Measurements from ENCODE around the gene GUCD1. TPM values are rescaled to one million over a fixed set of nuclear protein-coding genes. Genes with fewer than 3 reads are reported as not detected.

Gene GUCD1
- total and polyA plus RNA-seq, 10 of the 15 experiments (the other 5 are each of a cell fraction or from before 2014, with no cell fraction given) = 56.0 to 177 (median 88.2) TPM

GRCh38 chr22:24555165-24556039 is 464 bp upstream of the GUCD1 start, which contains the start of gene SNRPD3 (continued):
- TF ChIP-seq SMAD1 (IDR thresholded peaks at IDR 0.05; ENCODE audit: low read depth, partially characterized antibody) (no peak), STAT3 (IDR thresholded peaks at IDR 0.05; ENCODE audit: low read depth, low read length) (no peak), SIN3A (IDR thresholded peaks at IDR 0.05; ENCODE audit: low read depth, low read length) (peak; percentile 94), PAX8 (IDR thresholded peaks at IDR 0.05) (no peak), ASH2L (IDR thresholded peaks at IDR 0.05; ENCODE audit: borderline replicate concordance, low read depth) (peak; percentile 96; the same call in 1 of the 2 replicates), EZH2 (IDR thresholded peaks at IDR 0.05; ENCODE audit: borderline replicate concordance, control insufficient read depth, low read depth, low read length) (no peak), SUZ12 (IDR thresholded peaks at IDR 0.05; ENCODE audit: unreplicated experiment) (no peak), IKZF1 (conservative IDR thresholded peaks at IDR 0.05) (peak; percentile 97), IRF3 (IDR thresholded peaks at IDR 0.05) (no peak), E4F1 (IDR thresholded peaks at IDR 0.05; ENCODE audit: borderline replicate concordance, partially characterized antibody) (peak; percentile 63), ZNF207 (IDR thresholded peaks at IDR 0.05; ENCODE audit: borderline replicate concordance) (peak; percentile 99; the same call in 1 of the 2 replicates), SUPT20H (IDR thresholded peaks at IDR 0.05; ENCODE audit: borderline replicate concordance, control insufficient read depth, low read depth, low read length) (no peak), CTCF (IDR thresholded peaks at IDR 0.05 in 2 of 3, conservative IDR thresholded peaks at IDR 0.05 in 1 of 3; ENCODE audit: control insufficient read depth in 2 of 3, extremely low read depth in 1 of 3, insufficient read depth in 1 of 3, low read depth in 3 of 3, low read length in 3 of 3) (no peak), WRNIP1 (IDR thresholded peaks at IDR 0.05; ENCODE audit: borderline replicate concordance, low read depth, low read length) (no peak), MYB (IDR thresholded peaks at IDR 0.05; ENCODE audit: borderline replicate concordance, low read depth, low read length) (no peak), RAD21 (IDR thresholded peaks at IDR 0.05; ENCODE audit: insufficient read depth, low read depth, low read length) (no peak), BRCA1 (IDR thresholded peaks at IDR 0.05; ENCODE audit: low read depth, low read length) (no peak), IRF4 (IDR thresholded peaks at IDR 0.05; ENCODE audit: low read depth, low read length) (no peak), TARDBP (IDR thresholded peaks at IDR 0.05; ENCODE audit: borderline replicate concordance) (peak; percentile 79; the same call in 1 of the 2 replicates), USF1 (IDR thresholded peaks at IDR 0.05; ENCODE audit: borderline replicate concordance, extremely low read length, insufficient read depth, low read depth, low read length) (no peak)

Measured in GM12878 (cell line).